Measurements from ENCODE around the gene CCR7.

DNA sequence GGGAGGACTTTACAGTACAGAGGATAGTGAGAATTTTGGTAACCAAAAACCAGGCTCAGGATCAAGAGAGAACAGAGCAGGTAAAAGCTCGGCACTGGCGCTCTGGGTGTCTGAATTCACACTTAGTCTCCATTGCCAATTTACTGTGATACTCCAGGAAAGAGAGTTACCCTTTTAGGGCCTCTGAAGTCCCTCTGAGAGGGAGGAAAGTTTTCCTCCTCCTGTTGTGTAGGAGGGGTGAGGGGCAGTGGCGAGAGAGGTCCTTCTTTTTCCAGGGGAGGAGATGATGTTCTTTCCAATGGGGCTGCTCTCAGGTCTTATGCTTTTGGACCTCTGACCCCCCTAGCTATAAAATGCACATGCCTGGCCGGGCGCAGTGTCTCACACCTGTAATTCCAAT lies 58.5 kb downstream of the CCR7 start:
- TF ChIP-seq, protein P1, sequence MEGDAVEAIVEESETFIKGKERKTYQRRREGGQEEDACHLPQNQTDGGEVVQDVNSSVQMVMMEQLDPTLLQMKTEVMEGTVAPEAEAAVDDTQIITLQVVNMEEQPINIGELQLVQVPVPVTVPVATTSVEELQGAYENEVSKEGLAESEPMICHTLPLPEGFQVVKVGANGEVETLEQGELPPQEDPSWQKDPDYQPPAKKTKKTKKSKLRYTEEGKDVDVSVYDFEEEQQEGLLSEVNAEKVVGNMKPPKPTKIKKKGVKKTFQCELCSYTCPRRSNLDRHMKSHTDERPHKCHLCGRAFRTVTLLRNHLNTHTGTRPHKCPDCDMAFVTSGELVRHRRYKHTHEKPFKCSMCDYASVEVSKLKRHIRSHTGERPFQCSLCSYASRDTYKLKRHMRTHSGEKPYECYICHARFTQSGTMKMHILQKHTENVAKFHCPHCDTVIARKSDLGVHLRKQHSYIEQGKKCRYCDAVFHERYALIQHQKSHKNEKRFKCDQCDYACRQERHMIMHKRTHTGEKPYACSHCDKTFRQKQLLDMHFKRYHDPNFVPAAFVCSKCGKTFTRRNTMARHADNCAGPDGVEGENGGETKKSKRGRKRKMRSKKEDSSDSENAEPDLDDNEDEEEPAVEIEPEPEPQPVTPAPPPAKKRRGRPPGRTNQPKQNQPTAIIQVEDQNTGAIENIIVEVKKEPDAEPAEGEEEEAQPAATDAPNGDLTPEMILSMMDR (IDR thresholded peaks at IDR 0.05): no peak
- TF ChIP-seq POLR2AphosphoS5 (IDR thresholded peaks at IDR 0.05): no peak
- TF ChIP-seq POLR2A (IDR thresholded peaks at IDR 0.05; ENCODE audit: low read depth): no peak

All from esophagus muscularis mucosa (tissue), 3 donors.